Measurements from ENCODE around the gene DISC1.

DISC1 gene

DNA sequence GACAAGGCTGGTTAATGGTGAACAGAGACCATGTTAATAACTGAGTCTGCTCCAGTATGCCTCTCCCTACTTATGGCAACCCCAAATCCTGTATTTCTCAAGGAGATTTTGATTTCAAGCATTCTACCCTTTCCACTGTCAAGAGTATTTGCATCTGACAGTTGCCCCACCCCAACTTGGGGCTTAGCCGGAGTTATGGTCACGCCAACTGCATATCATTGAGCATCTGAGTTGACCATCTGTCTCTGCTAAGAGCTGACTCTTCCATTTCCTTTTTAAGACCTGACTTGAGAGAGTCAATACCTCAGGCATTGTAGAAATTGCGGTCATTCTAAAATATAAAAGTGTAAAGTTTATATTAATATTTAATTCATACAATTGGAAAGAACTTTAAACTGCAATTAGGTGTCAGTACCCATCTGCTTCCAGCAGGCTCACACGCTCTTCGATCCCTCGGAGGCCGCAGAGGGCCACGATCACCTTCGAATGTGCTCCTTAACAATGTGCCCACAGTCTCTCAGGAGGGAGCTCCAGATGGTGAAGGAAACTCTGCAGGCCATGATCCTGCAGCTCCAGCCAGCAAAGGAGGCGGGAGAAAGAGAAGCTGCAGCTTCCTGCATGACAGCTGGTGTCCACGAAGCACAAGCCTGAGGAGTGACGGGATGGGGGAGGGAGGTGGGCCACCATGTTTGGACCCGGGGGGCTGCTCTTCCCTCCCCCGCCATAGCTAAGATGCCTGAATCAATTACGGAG is 409.8 kb downstream of the DISC1 start:
- H2BK15ac ChIP-seq (ENCODE audit: low read length) = peak overlapping the region; percentile 14
- H3K36me3 ChIP-seq (replicated peaks in 1 of 2; ENCODE audit: control insufficient read depth in 2 of 2, insufficient read depth in 2 of 2, low read length in 2 of 2) = no peaks in the 10 kb centered on the region
- no peak overlapping the region for H2AK5ac ChIP-seq (ENCODE audit: low read depth, low read length)
- H4K91ac ChIP-seq (ENCODE audit: low read depth, low read length, poor library complexity) = no peak overlapping the region
- H2BK120ac ChIP-seq (ENCODE audit: low read depth, low read length) = no peak overlapping the region
- no peak overlapping the region for H3K4ac ChIP-seq (ENCODE audit: low read length)
- no peak overlapping the region for H4K8ac ChIP-seq (ENCODE audit: low read depth, low read length)
- H3K9ac ChIP-seq (ENCODE audit: low read depth, low read length, poor library complexity) = no peak overlapping the region
- H2AFZ ChIP-seq (ENCODE audit: low read length) = no peak overlapping the region
- peaks cover 3% of the 10 kb centered on the region in 2 donors for H3K4me1 ChIP-seq (ENCODE audit: control insufficient read depth in 2 of 2, insufficient read depth in 1 of 2, low read depth in 1 of 2, low read length in 2 of 2)
- no peak for DNase-seq (ENCODE audit: low spot score)
- H3K4me3 ChIP-seq (ENCODE audit: low read length in 2 of 2) = no peak overlapping the region
- no peak overlapping the region for H2BK12ac ChIP-seq (ENCODE audit: low read length)
- no peak overlapping the region for H2BK5ac ChIP-seq (ENCODE audit: low read length)
- H3K23ac ChIP-seq (ENCODE audit: low read depth, low read length, poor library complexity) = no peak overlapping the region
- no peak overlapping the region for H3K14ac ChIP-seq (ENCODE audit: low read length)
- H3K79me1 ChIP-seq (ENCODE audit: low read depth, low read length) = no peaks in the 10 kb centered on the region
- H3K27ac ChIP-seq (replicated peaks; ENCODE audit: low read length) = no peak overlapping the region
- H3K27me3 ChIP-seq (ENCODE audit: control insufficient read depth in 3 of 3, insufficient read depth in 3 of 3, low read depth in 1 of 3, low read length in 3 of 3) = no peaks in the 10 kb centered on the region
- WGBS, 2 donors (ENCODE audit: extremely low coverage in 2 of 2, insufficient read length in 2 of 2, insufficient replicate concordance in 1 of 2) = no CpG with 5 or more reads among the region's 15 CpGs
- H3K4me2 ChIP-seq (ENCODE audit: insufficient read depth, low read length, poor library complexity, severe bottlenecking) = no peak overlapping the region
- peaks cover 2 to 4% of the 10 kb centered on the region in 2 donors for H3K9me3 ChIP-seq (replicated peaks in 1 of 2; ENCODE audit: control insufficient read depth in 2 of 2, insufficient read depth in 1 of 2, low read depth in 1 of 2, low read length in 2 of 2)
- peak overlapping the region; percentile 41 for H3K18ac ChIP-seq (ENCODE audit: low read length)

GRCh38 chr1:232037774-232038388 is 411.3 kb downstream of the DISC1 start:
- Histone ChIP-seq H2AK5ac (ENCODE audit: low read depth, low read length) (no peak overlapping the region), H3K27me3 (ENCODE audit: control insufficient read depth in 3 of 3, insufficient read depth in 3 of 3, low read depth in 1 of 3, low read length in 3 of 3) (no peaks in the 10 kb centered on the region), H3K36me3 (replicated peaks in 1 of 2; ENCODE audit: control insufficient read depth in 2 of 2, insufficient read depth in 2 of 2, low read length in 2 of 2) (no peaks in the 10 kb centered on the region), H3K4ac (ENCODE audit: low read length) (no peak overlapping the region), H3K23ac (ENCODE audit: low read depth, low read length, poor library complexity) (no peak overlapping the region), H4K91ac (ENCODE audit: low read depth, low read length, poor library complexity) (no peak overlapping the region), H3K9me3 (replicated peaks in 1 of 2; ENCODE audit: control insufficient read depth in 2 of 2, insufficient read depth in 1 of 2, low read depth in 1 of 2, low read length in 2 of 2) (peaks cover 2 to 4% of the 10 kb centered on the region in 2 donors), H3K18ac (ENCODE audit: low read length) (no peak overlapping the region), H3K4me1 (ENCODE audit: control insufficient read depth in 2 of 2, insufficient read depth in 1 of 2, low read depth in 1 of 2, low read length in 2 of 2) (peaks cover 3% of the 10 kb centered on the region in 2 donors), H3K4me3 (ENCODE audit: low read length in 2 of 2) (no peak overlapping the region), H3K79me1 (ENCODE audit: low read depth, low read length) (no peaks in the 10 kb centered on the region), H3K14ac (ENCODE audit: low read length) (no peak overlapping the region), H2BK5ac (ENCODE audit: low read length) (no peak overlapping the region), H2BK12ac (ENCODE audit: low read length) (no peak overlapping the region), H2BK15ac (ENCODE audit: low read length) (no peak overlapping the region), H2AFZ (ENCODE audit: low read length) (no peak overlapping the region), H3K4me2 (ENCODE audit: insufficient read depth, low read length, poor library complexity, severe bottlenecking) (no peak overlapping the region), H3K27ac (replicated peaks; ENCODE audit: low read length) (no peak overlapping the region), H3K9ac (ENCODE audit: low read depth, low read length, poor library complexity) (no peak overlapping the region), H2BK120ac (ENCODE audit: low read depth, low read length) (no peak overlapping the region), H4K8ac (ENCODE audit: low read depth, low read length) (no peak overlapping the region)
- no CpG with 5 or more reads among the region's 1 CpG for WGBS, 2 donors (ENCODE audit: extremely low coverage in 2 of 2, insufficient read length in 2 of 2, insufficient replicate concordance in 1 of 2)
- no peak for DNase-seq (ENCODE audit: low spot score)

- H3K79me1 ChIP-seq (ENCODE audit: low read depth, low read length) = no peaks in the 10 kb centered on the region
- WGBS, 2 donors (ENCODE audit: extremely low coverage in 2 of 2, insufficient read length in 2 of 2, insufficient replicate concordance in 1 of 2) = no CpG with 5 or more reads among the region's 8 CpGs
- H3K4me2 ChIP-seq (ENCODE audit: insufficient read depth, low read length, poor library complexity, severe bottlenecking) = no peak overlapping the region
Measured at GRCh38 chr1:232038706-232039677, 412.4 kb downstream of the DISC1 start.

More at GRCh38 chr1:232038706-232039677, 412.4 kb downstream of the DISC1 start:
- Histone ChIP-seq H4K91ac (ENCODE audit: low read depth, low read length, poor library complexity) (no peak overlapping the region), H2BK120ac (ENCODE audit: low read depth, low read length) (no peak overlapping the region), H3K23ac (ENCODE audit: low read depth, low read length, poor library complexity) (no peak overlapping the region), H2AK5ac (ENCODE audit: low read depth, low read length) (no peak overlapping the region), H3K27me3 (ENCODE audit: control insufficient read depth in 3 of 3, insufficient read depth in 3 of 3, low read depth in 1 of 3, low read length in 3 of 3) (no peaks in the 10 kb centered on the region), H3K36me3 (replicated peaks in 1 of 2; ENCODE audit: control insufficient read depth in 2 of 2, insufficient read depth in 2 of 2, low read length in 2 of 2) (no peaks in the 10 kb centered on the region), H2AFZ (ENCODE audit: low read length) (no peak overlapping the region), H4K8ac (ENCODE audit: low read depth, low read length) (no peak overlapping the region), H3K4me3 (ENCODE audit: low read length in 2 of 2) (no peak overlapping the region), H3K9me3 (replicated peaks in 1 of 2; ENCODE audit: control insufficient read depth in 2 of 2, insufficient read depth in 1 of 2, low read depth in 1 of 2, low read length in 2 of 2) (peaks cover 2 to 4% of the 10 kb centered on the region in 2 donors), H2BK5ac (ENCODE audit: low read length) (no peak overlapping the region), H3K27ac (replicated peaks; ENCODE audit: low read length) (no peak overlapping the region), H2BK15ac (ENCODE audit: low read length) (no peak overlapping the region), H3K18ac (ENCODE audit: low read length) (no peak overlapping the region), H3K4me1 (ENCODE audit: control insufficient read depth in 2 of 2, insufficient read depth in 1 of 2, low read depth in 1 of 2, low read length in 2 of 2) (no peaks in the 10 kb centered on the region), H2BK12ac (ENCODE audit: low read length) (no peak overlapping the region), H3K4ac (ENCODE audit: low read length) (no peak overlapping the region), H3K9ac (ENCODE audit: low read depth, low read length, poor library complexity) (no peak overlapping the region), H3K14ac (ENCODE audit: low read length) (no peak overlapping the region)
- no peak for DNase-seq (ENCODE audit: low spot score)

Data from neuronal stem cell (in vitro differentiated cells).